HG03460 (cell line): ENCODE data around the gene OTUB1.
"Not testable (repeated sequence)": the region's sequence is repeated elsewhere in the genome, so short reads cannot be mapped to it uniquely, and the experiment has no call there.

Experiments used
- ATAC-seq: cut with Tn5 transposase; IDR thresholded peaks from one replicate; pipeline ENCODE4 v1.9.1; 2021; ENCODE audit not compliant: unreplicated experiment

Gene OTUB1

GRCh38 chr11:64042301-64042700 lies 56.1 kb downstream of the OTUB1 start:
- ATAC-seq, result no peak

GRCh38 chr11:64043545-64043944 lies 57.3 kb downstream of the OTUB1 start:
- ATAC-seq, result no peak

- ATAC-seq, result no peak
Observed at GRCh38 chr11:64044730-64045393, 58.6 kb downstream of the OTUB1 start.

GRCh38 chr11:64045700-64046099 lies 59.5 kb downstream of the OTUB1 start:
- ATAC-seq, result no peak

- not testable (repeated sequence) for ATAC-seq
Observed at GRCh38 chr11:64047373-64047772, 61.1 kb downstream of the OTUB1 start.
